SK-N-MC (cell line): ENCODE measurements around the gene TMEM171.

Source experiments
- EZH2 ChIP-seq: fragments of 200-600 bp; sonication (generic); IDR thresholded peaks from one replicate; pipeline ENCODE4 v1.6.1; 2017; ENCODE audit warnings: antibody characterized with exemption
- FOXP2 ChIP-seq: optimal IDR thresholded peaks from 2 replicates; pipeline ENCODE3; 2011; ENCODE audit warnings: mild to moderate bottlenecking, moderate library complexity; ENCODE audit not compliant: insufficient read depth; ENCODE audit errors: extremely low read length, control extremely low read depth
- POLR2AphosphoS5 ChIP-seq: IDR thresholded peaks from 2 replicates; pipeline ENCODE4 v1.6.1; 2012; ENCODE audit warnings: mild to moderate bottlenecking, low read depth, low read length, borderline replicate concordance

- TF ChIP-seq POLR2AphosphoS5, result no peak
- TF ChIP-seq EZH2, result no peak
- TF ChIP-seq FOXP2, result no peak
Measured at GRCh38 chr5:73135429-73136054, 15.2 kb downstream of the TMEM171 start.
